Spleen (tissue), 11 donors: ENCODE data around the gene SCD5. TPM values are rescaled to one million over a fixed set of nuclear protein-coding genes. Genes with fewer than 3 reads are reported as not detected.
"Not testable (repeated sequence)": the region's sequence is repeated elsewhere in the genome, so short reads cannot be mapped to it uniquely, and the experiment has no call there.

Experiments used
- DNase-seq: peaks from one replicate; pipeline ENCODE4 v3.0.0-alpha.2; 2020
- H3K27ac ChIP-seq, 8 donors: fragments of 200-600 bp; sonication (generic) in 7 of 8; 1 replicate in 4 of 8; 2 replicates in 4 of 8; pipeline versions ENCODE4 v1.5.0 to v1.8.0; 2016 to 2021; ENCODE audit warnings: inconsistent platforms in 4 of 8, mild to moderate bottlenecking in 4 of 8, moderate library complexity in 1 of 8
- H3K27me3 ChIP-seq, 7 donors: fragments of 200-600 bp; sonication (generic) in 6 of 7; replicated peaks in 1 of 7; 1 replicate in 4 of 7; 2 replicates in 3 of 7; pipeline versions ENCODE4 v1.5.0 to v1.8.0; 2016 to 2021; ENCODE audit warnings: inconsistent platforms in 3 of 7, mild to moderate bottlenecking in 1 of 7
- H3K36me3 ChIP-seq, 6 donors: fragments of 200-600 bp; sonication (generic) in 5 of 6; 1 replicate in 4 of 6; 2 replicates in 2 of 6; pipeline versions ENCODE4 v1.5.0 to v1.8.0; 2016 to 2021; ENCODE audit warnings: inconsistent platforms in 2 of 6
- H3K4me1 ChIP-seq, 6 donors: fragments of 200-600 bp; sonication (generic) in 5 of 6; 1 replicate in 3 of 6; 2 replicates in 3 of 6; pipeline versions ENCODE4 v1.5.0 to v1.8.0; 2016 to 2021; ENCODE audit warnings: inconsistent platforms in 3 of 6
- H3K4me3 ChIP-seq, 8 donors: fragments of 200-600 bp; sonication (generic) in 7 of 8; 1 replicate in 4 of 8; 2 replicates in 4 of 8; pipeline versions ENCODE4 v1.5.0 to v1.8.0; 2016 to 2021; ENCODE audit warnings: inconsistent platforms in 4 of 8, mild to moderate bottlenecking in 4 of 8, moderate library complexity in 2 of 8
- H3K9me3 ChIP-seq, 8 donors: fragments of 200-600 bp; sonication (generic) in 7 of 8; 1 replicate in 4 of 8; 2 replicates in 4 of 8; pipeline versions ENCODE4 v1.5.0 to v1.8.0; 2016 to 2021; ENCODE audit warnings: inconsistent platforms in 4 of 8
- POLR2A ChIP-seq, 3 donors: fragments of 450-650 bp; IDR thresholded peaks; one replicate each; pipeline ENCODE4 v1.5.1; 2017; ENCODE audit warnings: antibody characterized with exemption in 3 of 3, mild to moderate bottlenecking in 1 of 3
- POLR2AphosphoS5 ChIP-seq, 3 donors: sonication (generic); formaldehyde crosslinking; IDR thresholded peaks; one replicate each; pipeline ENCODE4 v1.5.1; 2017; ENCODE audit warnings: antibody characterized with exemption in 3 of 3
- WGBS, 5 donors: extraction: QIAGEN DNeasy Blood & Tissue Kit in 3 of 5; methylation state at CpG; one replicate each; pipeline versions ENCODE4 v1.1.5 to v1.1.7; 2013 to 2018; 5-methylcytosine and 5-hydroxymethylcytosine counted together
- intact Hi-C: fragments of 100-400 bp; cut with DNase I; formaldehyde crosslinking; loops from one replicate; pipeline ENCODE4 v1.15.0; 2023; ENCODE audit warnings: low total_unique reads
- polyA plus RNA-seq, 3 donors: library from polyadenylated mRNA; stranded (reverse); fragments of 200-250 nt; gene quantifications; one replicate each; pipeline ENCODE4 v1.2.1, GENCODE V29; 2013
- total RNA-seq, 7 donors: library from RNA; depleted of rRNA in 3 of 7; stranded (reverse); fragments of >200 nt in 3 of 7; fragmentation: NEBNext Ultra II Directional in 4 of 7; extraction: Animal tissue kit (Norgen Biotek cat#: 25700) in 4 of 7; gene quantifications; one replicate each; pipeline versions ENCODE4 v1.1.0 to v1.2.1, GENCODE V29; 2016 to 2021
- TF ChIP-seq, protein P1 (sequence below), 11 experiments: fragments of 200-600 bp in 7 of 11; fragments of 450-650 bp in 4 of 11; sonication (generic) in 4 of 11; IDR thresholded peaks in 8 of 11; conservative IDR thresholded peaks in 3 of 11; 1 replicate in 7 of 11; 2 replicates in 4 of 11; pipeline versions ENCODE4 v1.4.0 to v1.8.0; 2016 to 2021; ENCODE audit warnings: antibody characterized with exemption in 11 of 11, inconsistent platforms in 4 of 11, mild to moderate bottlenecking in 1 of 11
- donor health status: healthy with polysubstance abuse.
- donor health status: DM: no; HTN: no; CAD: no; lungs with moderate emphysema.
- donor health status: DM: no; HTN: no; CAD: no.
- donor health status: Bipolar disorder and iron deficiency.
- donor health status: healthy.
- donor health status: DM: no; HTN: no; CAD: no.
- donor health status: DM: yes; HTN: yes; CAD: no.

SCD5 gene
- total and polyA plus RNA-seq, 10 donors = 0.85 to 7.2 (median 3.9) TPM

DNA sequence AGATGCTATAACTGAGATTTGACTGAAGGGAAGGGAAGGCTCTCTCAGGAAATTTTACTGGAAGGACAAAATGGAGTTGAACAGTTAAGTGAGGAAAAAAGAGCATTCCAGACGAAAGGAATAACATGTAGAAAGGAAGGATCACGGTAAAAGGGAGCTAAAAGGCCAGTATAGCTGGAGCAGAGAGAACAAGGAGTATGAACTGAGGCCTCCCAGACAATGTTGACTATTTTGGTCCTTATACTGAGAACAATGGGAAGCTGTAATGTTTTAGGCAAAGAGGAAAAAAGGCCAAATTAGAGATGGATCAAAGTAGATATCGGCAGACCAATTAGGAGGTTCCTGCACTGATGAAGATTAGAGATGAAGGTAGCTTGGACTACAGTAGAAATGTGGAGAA is 26.8 kb upstream of the SCD5 start:
- 87 to 93% (median 91%) methylated on average over 3 of the region's 3 CpGs for WGBS, 5 donors
- intact Hi-C loops = no loop called here

GRCh38 chr4:82823062-82823461 is 24.5 kb upstream of the SCD5 start:
- Histone ChIP-seq H3K9me3 (no peaks in the 10 kb centered on the region), H3K4me1 (no peaks in the 10 kb centered on the region), H3K27me3 (no peaks in the 10 kb centered on the region), H3K27ac (no peak overlapping the region), H3K4me3 (no peak overlapping the region), H3K36me3 (peaks cover 14 to 100% (median 97%) of the 10 kb centered on the region in 6 donors)
- intact Hi-C loops = no loop called here
- 92 to 98% (median 96%) methylated on average over 5 of the region's 5 CpGs for WGBS, 5 donors
- TF ChIP-seq, protein P1, sequence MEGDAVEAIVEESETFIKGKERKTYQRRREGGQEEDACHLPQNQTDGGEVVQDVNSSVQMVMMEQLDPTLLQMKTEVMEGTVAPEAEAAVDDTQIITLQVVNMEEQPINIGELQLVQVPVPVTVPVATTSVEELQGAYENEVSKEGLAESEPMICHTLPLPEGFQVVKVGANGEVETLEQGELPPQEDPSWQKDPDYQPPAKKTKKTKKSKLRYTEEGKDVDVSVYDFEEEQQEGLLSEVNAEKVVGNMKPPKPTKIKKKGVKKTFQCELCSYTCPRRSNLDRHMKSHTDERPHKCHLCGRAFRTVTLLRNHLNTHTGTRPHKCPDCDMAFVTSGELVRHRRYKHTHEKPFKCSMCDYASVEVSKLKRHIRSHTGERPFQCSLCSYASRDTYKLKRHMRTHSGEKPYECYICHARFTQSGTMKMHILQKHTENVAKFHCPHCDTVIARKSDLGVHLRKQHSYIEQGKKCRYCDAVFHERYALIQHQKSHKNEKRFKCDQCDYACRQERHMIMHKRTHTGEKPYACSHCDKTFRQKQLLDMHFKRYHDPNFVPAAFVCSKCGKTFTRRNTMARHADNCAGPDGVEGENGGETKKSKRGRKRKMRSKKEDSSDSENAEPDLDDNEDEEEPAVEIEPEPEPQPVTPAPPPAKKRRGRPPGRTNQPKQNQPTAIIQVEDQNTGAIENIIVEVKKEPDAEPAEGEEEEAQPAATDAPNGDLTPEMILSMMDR (IDR thresholded peaks at IDR 0.05 in 8 of 11, conservative IDR thresholded peaks at IDR 0.05 in 3 of 11) = no peak
- TF ChIP-seq POLR2AphosphoS5 (IDR thresholded peaks at IDR 0.05) (no peak), POLR2A (IDR thresholded peaks at IDR 0.05) (no peak)
- DNase-seq = no peak

More for the DNA sequence above, 26.8 kb upstream of the SCD5 start:
- no peak overlapping the region for H3K4me3 ChIP-seq
- no peaks in the 10 kb centered on the region for H3K9me3 ChIP-seq
- DNase-seq = no peak
- TF ChIP-seq, protein P1 (IDR thresholded peaks at IDR 0.05 in 8 of 11, conservative IDR thresholded peaks at IDR 0.05 in 3 of 11) = no peak
- TF ChIP-seq POLR2AphosphoS5 (IDR thresholded peaks at IDR 0.05) = no peak
- no peak for TF ChIP-seq POLR2A (IDR thresholded peaks at IDR 0.05)
- H3K4me1 ChIP-seq = no peaks in the 10 kb centered on the region
- H3K27ac ChIP-seq = no peak overlapping the region
- peaks cover 14 to 100% (median 89%) of the 10 kb centered on the region in 6 donors for H3K36me3 ChIP-seq
- H3K27me3 ChIP-seq = no peaks in the 10 kb centered on the region

DNA sequence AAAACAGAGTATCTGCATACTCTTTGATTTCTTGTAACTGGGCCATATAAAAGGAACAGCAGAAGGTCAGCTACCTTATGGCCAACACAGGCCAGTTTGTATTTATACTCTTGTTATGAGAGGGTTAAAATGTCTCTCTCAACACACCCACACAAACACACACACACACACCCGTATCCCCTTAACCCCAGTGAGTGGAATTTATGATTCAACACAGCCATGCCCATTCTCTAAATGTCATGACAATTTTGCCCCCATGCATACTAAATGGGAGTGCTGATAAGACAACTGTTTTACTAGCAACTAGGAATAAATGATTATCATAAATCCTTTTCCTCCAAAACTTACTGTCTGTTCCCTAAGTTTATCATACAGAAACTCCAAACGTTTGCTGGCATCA is 22.1 kb upstream of the SCD5 start:
- Histone ChIP-seq H3K4me1 (no peaks in the 10 kb centered on the region), H3K27me3 (no peaks in the 10 kb centered on the region), H3K36me3 (peaks cover 8 to 98% (median 89%) of the 10 kb centered on the region in 6 donors), H3K4me3 (no peak overlapping the region), H3K27ac (no peak overlapping the region), H3K9me3 (no peaks in the 10 kb centered on the region)
- DNase-seq = no peak
- intact Hi-C loops = no loop called here
- no peak for TF ChIP-seq POLR2AphosphoS5 (IDR thresholded peaks at IDR 0.05)
- TF ChIP-seq POLR2A (IDR thresholded peaks at IDR 0.05) = no peak
- TF ChIP-seq, protein P1 (IDR thresholded peaks at IDR 0.05 in 8 of 11, conservative IDR thresholded peaks at IDR 0.05 in 3 of 11) = no peak
- 33 to 57% (median 50%) methylated on average over 2 of the region's 2 CpGs for WGBS, 5 donors

- TF ChIP-seq POLR2AphosphoS5 (IDR thresholded peaks at IDR 0.05) = no peak
- TF ChIP-seq, protein P1 (IDR thresholded peaks at IDR 0.05 in 8 of 11, conservative IDR thresholded peaks at IDR 0.05 in 3 of 11) = no peak
Measured at GRCh38 chr4:82818664-82819662, 20.4 kb upstream of the SCD5 start.

DNA sequence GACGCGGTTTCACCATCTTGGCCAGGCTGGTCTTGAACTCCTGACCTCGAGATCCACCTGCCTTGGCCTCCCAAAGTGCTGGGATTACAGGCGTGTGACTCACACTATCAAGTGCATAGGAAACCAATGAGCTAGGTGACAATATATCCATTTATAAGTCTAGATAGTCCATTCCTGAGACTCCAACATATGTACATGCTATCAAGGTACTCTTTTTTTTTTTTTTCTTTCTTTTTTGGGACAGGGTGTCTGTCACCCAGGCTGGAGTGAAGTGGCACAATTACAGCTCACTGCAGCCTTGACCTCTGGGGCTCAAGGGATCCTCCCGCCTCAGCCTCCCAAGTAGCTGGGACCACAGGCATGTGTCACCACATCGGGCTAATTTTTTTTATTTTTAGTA is 18.3 kb upstream of the SCD5 start:
- DNase-seq, H3K27ac ChIP-seq, H3K9me3 ChIP-seq, intact Hi-C loops, H3K27me3 ChIP-seq, H3K4me1 ChIP-seq, H3K4me3 ChIP-seq: not testable (repeated sequence)
- WGBS, 5 donors = 97 to 98% (median 98%) methylated on average over 6 of the region's 6 CpGs
- H3K36me3 ChIP-seq = peaks cover 0 to 60% (median 51%) of the 10 kb centered on the region in 6 donors

More at GRCh38 chr4:82818664-82819662, 20.4 kb upstream of the SCD5 start:
- DNase-seq = no peak
- H3K4me3 ChIP-seq = no peak overlapping the region
- H3K27me3 ChIP-seq = no peaks in the 10 kb centered on the region
- H3K36me3 ChIP-seq = peaks cover 4 to 81% (median 72%) of the 10 kb centered on the region in 6 donors
- no peaks in the 10 kb centered on the region for H3K4me1 ChIP-seq
- intact Hi-C loops = no loop called here
- no peaks in the 10 kb centered on the region for H3K9me3 ChIP-seq
- H3K27ac ChIP-seq = no peak overlapping the region
- WGBS, 5 donors = 82 to 90% (median 86%) methylated on average over 2 of the region's 2 CpGs
